Lung (tissue), 12 donors: Measurements from ENCODE around the gene SUZ12. TPM values are rescaled to one million over a fixed set of nuclear protein-coding genes. Genes with fewer than 3 reads are reported as not detected.

ENCODE experiments used
- ATAC-seq: fragments of 200-7000 bp; cut with Tn5 transposase; one replicate; pipeline ENCODE4 v1.9.1; 2020; ENCODE audit warnings: moderate number of reproducible peaks; ENCODE audit not compliant: insufficient read depth, low FRiP score
- DNase-seq, 3 donors: peaks; one replicate each; pipeline ENCODE4 v3.0.0-alpha.2; 2013 to 2017
- H3K27ac ChIP-seq, 2 donors: one replicate each; pipeline ENCODE4 v1.5.1; 2013; ENCODE audit warnings: mild to moderate bottlenecking in 2 of 2, moderate library complexity in 2 of 2, control low read depth in 1 of 2, inconsistent platforms in 1 of 2, low read depth in 1 of 2, low read length in 1 of 2
- H3K27me3 ChIP-seq, 3 donors: one replicate each; pipeline ENCODE4 v1.5.1; 2013; ENCODE audit warnings: low read length in 2 of 3; ENCODE audit not compliant: control insufficient read depth in 3 of 3, insufficient read depth in 3 of 3
- H3K36me3 ChIP-seq, 4 donors: one replicate each; pipeline ENCODE4 v1.5.1; 2013; ENCODE audit warnings: low read length in 4 of 4, mild to moderate bottlenecking in 1 of 4, moderate library complexity in 1 of 4; ENCODE audit not compliant: control insufficient read depth in 4 of 4, insufficient read depth in 4 of 4
- H3K4me1 ChIP-seq, 5 donors: one replicate each; pipeline ENCODE4 v1.5.1; 2013; ENCODE audit warnings: low read length in 5 of 5, mild to moderate bottlenecking in 2 of 5, moderate library complexity in 1 of 5; ENCODE audit not compliant: control insufficient read depth in 5 of 5, insufficient read depth in 5 of 5
- H3K4me3 ChIP-seq: one replicate; pipeline ENCODE4 v1.5.1; 2013; ENCODE audit warnings: mild to moderate bottlenecking, control low read depth, moderate library complexity
- H3K9ac ChIP-seq, 2 donors: one replicate each; pipeline ENCODE4 v1.5.1; 2013; ENCODE audit warnings: low read length in 2 of 2, control low read depth in 1 of 2; ENCODE audit not compliant: insufficient read depth in 1 of 2
- H3K9me3 ChIP-seq, 4 donors: one replicate each; pipeline ENCODE4 v1.5.1; 2013; ENCODE audit warnings: low read length in 3 of 4, mild to moderate bottlenecking in 1 of 4, moderate library complexity in 1 of 4; ENCODE audit not compliant: control insufficient read depth in 4 of 4, insufficient read depth in 3 of 4
- CTCF ChIP-seq: IDR thresholded peaks from 2 replicates; pipeline ENCODE4 v1.5.1; 2012; ENCODE audit warnings: mild to moderate bottlenecking; ENCODE audit errors: control extremely low read depth, extremely low read depth
- whole genome bisulfite sequencing, 2 donors: extraction: QIAGEN DNeasy Blood & Tissue Kit; methylation state at CpG; one replicate each; pipeline ENCODE4 v1.1.7; 2013; 5-methylcytosine and 5-hydroxymethylcytosine counted together
- polyA plus RNA-seq, 2 donors: library from polyadenylated mRNA; stranded (reverse); fragments of 200-250 nt; gene quantifications; one replicate each; pipeline ENCODE4 v1.2.1, GENCODE V29; 2013
- total RNA-seq, 2 donors: library from RNA; depleted of rRNA in 1 of 2; stranded (reverse); fragments of >200 nt in 1 of 2; gene quantifications; one replicate each; pipeline ENCODE4 v1.2.1, GENCODE V29; 2014 to 2021
- donor health status: control.
- donor health status: control.
- donor health status: Bipolar disorder and iron deficiency.
- donor health status: healthy.
- donor health status: DM: yes; HTN: yes; CAD: no.

SUZ12 gene
- total and polyA plus RNA-seq, 4 donors, result 11.6 to 44.7 (median 16.2) TPM

- Histone ChIP-seq H3K4me1 (peaks cover 0 to 12% (median 3%) of the 10 kb centered on the region in 5 donors), H3K4me3 (no peak overlapping the region), H3K9ac (no peak overlapping the region), H3K27ac (no peak overlapping the region), H3K27me3 (no peaks in the 10 kb centered on the region), H3K9me3 (no peaks in the 10 kb centered on the region), H3K36me3 (no peaks in the 10 kb centered on the region)
- DNase-seq (no peak), ATAC-seq (no peak)
- no peak for TF ChIP-seq CTCF
- 95 to 98% methylated on average over 2 of the region's 2 CpGs for WGBS, 2 donors
Measured at GRCh38 chr17:32009262-32009542, 72.4 kb downstream of the SUZ12 start.

GRCh38 chr17:32010114-32010513 lies 73.3 kb downstream of the SUZ12 start:
- Histone ChIP-seq H3K27ac (no peak overlapping the region), H3K9ac (no peak overlapping the region), H3K36me3 (no peaks in the 10 kb centered on the region), H3K9me3 (no peaks in the 10 kb centered on the region), H3K4me3 (no peak overlapping the region), H3K4me1 (peaks cover 0 to 12% (median 3%) of the 10 kb centered on the region in 5 donors), H3K27me3 (no peaks in the 10 kb centered on the region)
- DNase-seq (no peak), ATAC-seq (no peak)
- 76 to 89% methylated on average over 4 of the region's 4 CpGs for WGBS, 2 donors
- no peak for TF ChIP-seq CTCF

- DNase-seq, result no peak
- no peak for TF ChIP-seq CTCF
Measured at GRCh38 chr17:32015245-32016013, 78.6 kb downstream of the SUZ12 start.

GRCh38 chr17:32016231-32016630 lies 79.4 kb downstream of the SUZ12 start:
- Histone ChIP-seq H3K27me3 (no peaks in the 10 kb centered on the region), H3K4me3 (no peak overlapping the region), H3K4me1 (peaks cover 0 to 2% (median 0%) of the 10 kb centered on the region in 5 donors), H3K9ac (no peak overlapping the region), H3K9me3 (no peaks in the 10 kb centered on the region), H3K36me3 (peaks cover 0 to 5% (median 3%) of the 10 kb centered on the region in 4 donors), H3K27ac (no peak overlapping the region)
- ATAC-seq (no peak), DNase-seq (no peak)
- WGBS, 2 donors, result 32 to 73% methylated on average over 7 of the region's 7 CpGs
- no peak for TF ChIP-seq CTCF

More at GRCh38 chr17:32015245-32016013, 78.6 kb downstream of the SUZ12 start:
- Histone ChIP-seq H3K9ac (no peak overlapping the region), H3K9me3 (no peaks in the 10 kb centered on the region), H3K4me1 (peaks cover 0 to 2% (median 0%) of the 10 kb centered on the region in 5 donors), H3K4me3 (no peak overlapping the region), H3K36me3 (peaks cover 0 to 5% (median 3%) of the 10 kb centered on the region in 4 donors), H3K27me3 (no peaks in the 10 kb centered on the region), H3K27ac (no peak overlapping the region)
- no peak for ATAC-seq
- WGBS, 2 donors, result 81 to 83% methylated on average over 9 of the region's 9 CpGs
